GM23248 (cell line): ENCODE results near the gene AP3B1. TPM values are rescaled to one million over a fixed set of nuclear protein-coding genes. Genes with fewer than 3 reads are reported as not detected.
A peak's percentile ranks its signal among the peaks of the same experiment; 100 is the strongest.
"Not testable (repeated sequence)": the region's sequence is repeated elsewhere in the genome, so short reads cannot be mapped to it uniquely, and the experiment has no call there.

Source experiments
- DNase-seq: peaks from one replicate; pipeline ENCODE4 v3.0.0-alpha.2; 2015
- H2AFZ ChIP-seq: fragments of 200-600 bp; sonication (generic); 2 replicates; pipeline ENCODE4 v1.6.1; 2016; ENCODE audit warnings: antibody characterized with exemption
- H3F3A ChIP-seq: fragments of 200-600 bp; sonication (generic); 2 replicates; pipeline ENCODE4 v1.6.1; 2016; ENCODE audit warnings: mild to moderate bottlenecking, antibody characterized with exemption, mixed run types; ENCODE audit not compliant: insufficient read depth
- H3K27ac ChIP-seq: fragments of 200-600 bp; sonication (generic); 2 replicates; pipeline ENCODE4 v1.5.1; 2016; ENCODE audit warnings: mild to moderate bottlenecking
- H3K27me3 ChIP-seq: fragments of 200-600 bp; sonication (generic); replicated peaks from 2 replicates; pipeline ENCODE4 v1.6.1; 2016; ENCODE audit warnings: mild to moderate bottlenecking; ENCODE audit not compliant: insufficient read depth
- H3K36me3 ChIP-seq: fragments of 200-600 bp; sonication (generic); 2 replicates; pipeline ENCODE4 v1.6.1; 2016; ENCODE audit warnings: low read depth, mild to moderate bottlenecking
- H3K4me1 ChIP-seq: fragments of 200-600 bp; sonication (generic); 2 replicates; pipeline ENCODE4 v1.6.1; 2016; ENCODE audit warnings: mild to moderate bottlenecking; ENCODE audit not compliant: insufficient read depth
- H3K4me2 ChIP-seq: fragments of 200-600 bp; sonication (generic); one replicate; pipeline ENCODE4 v1.6.1; 2016; ENCODE audit warnings: mild to moderate bottlenecking; ENCODE audit not compliant: unreplicated experiment
- H3K4me3 ChIP-seq: fragments of 200-600 bp; sonication (generic); 2 replicates; pipeline ENCODE4 v1.5.1; 2016; ENCODE audit warnings: mild to moderate bottlenecking
- H3K79me2 ChIP-seq: fragments of 200-600 bp; sonication (generic); 2 replicates; pipeline ENCODE4 v1.6.1; 2016; ENCODE audit warnings: mild to moderate bottlenecking; ENCODE audit not compliant: insufficient read depth
- H3K9ac ChIP-seq: fragments of 200-600 bp; sonication (generic); 2 replicates; pipeline ENCODE4 v1.6.1; 2016; ENCODE audit warnings: mild to moderate bottlenecking
- H3K9me2 ChIP-seq: fragments of 200-600 bp; sonication (generic); 2 replicates; pipeline ENCODE4 v1.6.1; 2016; ENCODE audit warnings: mixed run types, mild to moderate bottlenecking, moderate library complexity; ENCODE audit not compliant: insufficient read depth
- H3K9me3 ChIP-seq: fragments of 200-600 bp; sonication (generic); one replicate; pipeline ENCODE4 v1.6.1; 2017; ENCODE audit warnings: low read depth
- H4K20me1 ChIP-seq: fragments of 200-600 bp; sonication (generic); 2 replicates; pipeline ENCODE4 v1.6.0; 2016; ENCODE audit not compliant: insufficient read depth
- EZH2 ChIP-seq: fragments of 200-600 bp; sonication (generic); IDR thresholded peaks from 2 replicates; pipeline ENCODE4 v1.6.1; 2018; ENCODE audit warnings: antibody characterized with exemption, mild to moderate bottlenecking; ENCODE audit not compliant: insufficient read depth, poor library complexity, severe bottlenecking
- EZH2phosphoT487 ChIP-seq: fragments of 200-600 bp; sonication (generic); IDR thresholded peaks from 2 replicates; pipeline ENCODE4 v1.6.1; 2018; ENCODE audit warnings: antibody characterized with exemption, moderate library complexity, mild to moderate bottlenecking, low read depth; ENCODE audit not compliant: insufficient read depth
- WGBS, 2 experiments: methylation state at CpG; one replicate each; pipeline ENCODE4 v1.1.6; 2015 to 2017; ENCODE audit warnings: low lambda C conversion rate in 2 of 2, low coverage in 1 of 2; ENCODE audit errors: missing lambda C conversion rate in 2 of 2; 5-methylcytosine and 5-hydroxymethylcytosine counted together
- in situ Hi-C: fragments of 300-500 bp; cut with MboI; formaldehyde crosslinking; loops from 2 replicates; pipeline ENCODE4 v1.15.0; 2020
- polyA plus RNA-seq: library from polyadenylated mRNA; unstranded; fragments of >200 nt; fragmentation: Nextera tagmentation; extraction: Ambion mirVana; gene quantifications from 2 replicates; pipeline ENCODE4 v1.2.1, GENCODE V29; 2016
- total RNA-seq: library from RNA; depleted of rRNA; stranded (reverse); fragments of >200 nt; shearing (Covaris generic); gene quantifications from 2 replicates; pipeline ENCODE4 v1.2.3, GENCODE V29; 2014

The AP3B1 gene
- total and polyA plus RNA-seq, 2 experiments from 2014 or later: 40.3 to 49.7 TPM

GRCh38 chr5:78182838-78183237 lies 111.7 kb downstream of the AP3B1 start:
- no peaks in the 10 kb centered on the region for H3F3A ChIP-seq
- no peak overlapping the region for H2AFZ ChIP-seq
- no peak for TF ChIP-seq EZH2phosphoT487
- no peak for TF ChIP-seq EZH2
- H3K9ac ChIP-seq: no peak overlapping the region
- no peak overlapping the region for H3K27ac ChIP-seq
- H3K4me3 ChIP-seq: no peak overlapping the region
- no peak overlapping the region for H3K4me2 ChIP-seq
- H3K27me3 ChIP-seq: no peaks in the 10 kb centered on the region
- H4K20me1 ChIP-seq: no peaks in the 10 kb centered on the region
- H3K79me2 ChIP-seq: peaks cover 89% of the 10 kb centered on the region
- WGBS, 2 experiments: 93 to 95% methylated on average over 3 of the region's 3 CpGs
- H3K9me3 ChIP-seq: no peaks in the 10 kb centered on the region
- in situ Hi-C loops: no loop called here
- H3K36me3 ChIP-seq: peaks cover 5% of the 10 kb centered on the region
- H3K9me2 ChIP-seq: no peaks in the 10 kb centered on the region
- DNase-seq: no peak
- no peaks in the 10 kb centered on the region for H3K4me1 ChIP-seq

GRCh38 chr5:78178356-78178755 lies 116.1 kb downstream of the AP3B1 start:
- Histone ChIP-seq H3F3A (no peaks in the 10 kb centered on the region), H3K4me3 (no peak overlapping the region), H3K9me3 (no peaks in the 10 kb centered on the region), H3K4me2 (no peak overlapping the region), H3K79me2 (peaks cover 76% of the 10 kb centered on the region), H3K9ac (no peak overlapping the region), H3K27me3 (no peaks in the 10 kb centered on the region), H3K9me2 (no peaks in the 10 kb centered on the region), H3K36me3 (peaks cover 22% of the 10 kb centered on the region), H3K4me1 (no peaks in the 10 kb centered on the region), H4K20me1 (no peaks in the 10 kb centered on the region), H3K27ac (no peak overlapping the region), H2AFZ (no peak overlapping the region)
- in situ Hi-C loops: no loop called here
- no peak for DNase-seq
- 97% methylated on average over 5 of the region's 5 CpGs for WGBS, 2 experiments
- TF ChIP-seq EZH2: no peak
- no peak for TF ChIP-seq EZH2phosphoT487

- DNase-seq, H3K27ac ChIP-seq, H3K9ac ChIP-seq, H2AFZ ChIP-seq, H3K4me3 ChIP-seq, H3F3A ChIP-seq, H3K4me2 ChIP-seq, H3K27me3 ChIP-seq, H3K79me2 ChIP-seq, H4K20me1 ChIP-seq, H3K9me2 ChIP-seq, in situ Hi-C loops, H3K9me3 ChIP-seq, H3K4me1 ChIP-seq: not testable (repeated sequence)
- H3K36me3 ChIP-seq: peaks cover 23% of the 10 kb centered on the region
- 96 to 97% methylated on average over 1 of the region's 1 CpG for WGBS, 2 experiments
Measured at GRCh38 chr5:78170335-78170734, 124.2 kb downstream of the AP3B1 start.

GRCh38 chr5:78162253-78162862 lies 132.1 kb downstream of the AP3B1 start:
- no peak overlapping the region for H3K9ac ChIP-seq
- no peak overlapping the region for H2AFZ ChIP-seq
- no peak overlapping the region for H3K27ac ChIP-seq
- H3K27me3 ChIP-seq: no peaks in the 10 kb centered on the region
- TF ChIP-seq EZH2: no peak
- TF ChIP-seq EZH2phosphoT487: no peak
- no peaks in the 10 kb centered on the region for H3K79me2 ChIP-seq
- peak; percentile 45 for DNase-seq
- no peaks in the 10 kb centered on the region for H3K9me3 ChIP-seq
- H4K20me1 ChIP-seq: no peaks in the 10 kb centered on the region
- H3K4me3 ChIP-seq: no peak overlapping the region
- no peaks in the 10 kb centered on the region for H3K9me2 ChIP-seq
- WGBS, 2 experiments: 92 to 100% methylated on average over 3 of the region's 3 CpGs
- in situ Hi-C loops: no loop called here
- H3K36me3 ChIP-seq: peaks cover 26% of the 10 kb centered on the region; the same call in 1 of the 2 replicates
- H3K4me1 ChIP-seq: no peaks in the 10 kb centered on the region
- no peaks in the 10 kb centered on the region for H3F3A ChIP-seq
- H3K4me2 ChIP-seq: no peak overlapping the region

- 90 to 100% methylated on average over 1 of the region's 1 CpG for WGBS, 2 experiments
- H3K36me3 ChIP-seq: peaks cover 41% of the 10 kb centered on the region
- H3K79me2 ChIP-seq: no peaks in the 10 kb centered on the region
- no peaks in the 10 kb centered on the region for H3K4me1 ChIP-seq
- H3K27ac ChIP-seq: no peak overlapping the region
- H2AFZ ChIP-seq: no peak overlapping the region
- in situ Hi-C loops: no loop called here
- H4K20me1 ChIP-seq: no peaks in the 10 kb centered on the region
- H3K9me2 ChIP-seq: no peaks in the 10 kb centered on the region
- no peaks in the 10 kb centered on the region for H3F3A ChIP-seq
- no peak overlapping the region for H3K9ac ChIP-seq
- H3K27me3 ChIP-seq: no peaks in the 10 kb centered on the region
- no peak overlapping the region for H3K4me3 ChIP-seq
- DNase-seq: no peak
- H3K9me3 ChIP-seq: no peaks in the 10 kb centered on the region
- no peak for TF ChIP-seq EZH2
- no peak for TF ChIP-seq EZH2phosphoT487
- H3K4me2 ChIP-seq: no peak overlapping the region
Measured at GRCh38 chr5:78157001-78157400, 137.5 kb downstream of the AP3B1 start.
